GM18909 (cell line): ENCODE measurements around the gene DONSON.

ENCODE experiments used
- ATAC-seq: cut with Tn5 transposase; IDR thresholded peaks from one replicate; pipeline ENCODE4 v1.9.1; 2021; ENCODE audit warnings: mild to moderate bottlenecking; ENCODE audit not compliant: unreplicated experiment, poor library complexity

The DONSON gene

DNA sequence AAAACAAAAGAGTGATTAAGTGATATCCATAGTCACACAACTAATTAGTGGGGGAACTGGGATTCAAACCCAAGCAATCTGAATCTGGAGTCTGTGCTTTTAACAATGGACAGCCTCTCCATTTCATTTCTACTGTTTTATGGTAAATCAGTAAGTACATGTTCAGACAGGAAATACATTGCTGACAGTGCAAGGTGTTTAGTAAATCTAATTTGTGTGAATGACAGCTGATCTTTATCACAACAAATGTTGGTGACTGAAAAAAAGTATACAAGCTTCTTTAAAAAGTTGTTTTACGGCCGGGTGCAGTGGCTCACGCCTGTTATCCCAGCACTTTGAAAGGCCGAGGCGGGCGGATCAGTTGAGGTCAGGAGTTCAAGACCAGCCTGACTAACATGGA, 20.6 kb downstream of the DONSON start:
- no peak for ATAC-seq

DNA sequence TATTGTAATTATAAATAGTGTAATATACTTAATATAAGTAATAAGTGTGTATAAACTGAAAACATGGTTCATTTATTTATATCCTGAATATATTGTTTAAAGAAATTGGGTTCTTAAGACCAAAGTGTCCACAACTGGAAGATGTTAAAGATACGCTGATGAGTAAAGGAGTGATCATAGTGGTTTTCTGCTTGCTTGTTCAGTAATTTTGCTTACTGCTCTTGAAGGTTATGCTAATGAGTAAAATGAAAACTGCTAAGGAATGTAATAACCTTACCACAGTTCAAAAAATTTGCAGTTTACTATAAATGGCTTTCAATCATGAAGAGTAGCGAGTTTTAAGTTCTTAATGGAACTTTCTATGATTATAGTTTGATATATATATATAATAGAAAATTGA, 22.0 kb downstream of the DONSON start:
- no peak for ATAC-seq

DNA sequence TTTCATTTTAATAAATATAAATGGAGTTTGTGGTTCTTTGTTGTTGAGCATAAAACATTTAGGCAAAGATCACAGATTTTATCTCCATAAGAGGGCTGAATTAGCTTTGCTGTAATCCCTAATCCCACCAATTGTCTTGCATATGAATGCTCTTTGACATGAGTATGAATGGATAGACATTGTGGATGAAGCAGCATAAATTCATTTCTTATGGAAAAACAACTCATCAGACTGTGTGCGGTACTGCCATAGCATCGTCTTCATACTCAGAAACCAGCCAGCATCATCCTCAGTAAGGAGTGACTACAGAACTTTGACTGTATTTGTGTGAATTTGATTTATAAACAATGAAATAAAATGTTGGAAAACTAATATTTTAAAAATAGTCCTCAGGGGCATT, 26.1 kb downstream of the DONSON start:
- ATAC-seq, result no peak

DNA sequence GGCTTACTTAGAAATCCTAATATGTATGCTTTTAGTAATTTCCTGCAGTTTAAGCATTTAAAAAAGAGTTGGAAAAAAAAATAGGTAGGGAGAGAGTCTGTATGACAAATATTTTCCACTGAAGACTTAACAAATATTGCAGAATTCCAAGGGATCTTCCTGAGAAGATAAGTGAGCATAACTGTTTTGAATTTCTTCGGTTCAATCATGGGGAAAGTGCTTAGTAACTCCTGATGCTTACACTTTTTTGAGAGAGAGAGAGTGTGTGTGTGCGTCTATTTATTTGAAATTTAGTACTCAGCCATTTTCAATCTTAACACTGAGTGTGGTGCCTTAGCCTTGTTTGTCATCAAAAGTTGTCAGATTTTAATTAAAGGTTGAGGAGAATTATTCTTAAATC, 27.1 kb downstream of the DONSON start:
- ATAC-seq, result no peak

DNA sequence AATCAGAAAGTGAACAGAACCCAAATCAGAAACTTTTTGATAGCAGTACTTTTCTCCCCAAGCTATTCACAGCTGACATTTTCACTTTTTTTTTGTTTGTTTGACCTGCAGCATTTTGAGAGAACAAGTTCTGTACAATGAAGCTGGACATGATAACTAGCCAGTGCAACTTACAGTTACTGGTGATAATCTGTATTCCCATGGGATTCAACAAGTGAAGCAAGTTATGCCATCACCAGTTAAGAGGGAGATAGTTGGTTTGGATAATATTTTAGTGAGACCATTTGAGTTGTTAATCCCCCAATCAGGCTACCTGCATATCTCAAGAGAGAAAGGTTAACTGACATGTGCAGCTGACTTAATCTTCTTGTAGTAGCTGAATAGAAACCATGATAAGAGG, 27.5 kb downstream of the DONSON start:
- ATAC-seq, result no peak

DNA sequence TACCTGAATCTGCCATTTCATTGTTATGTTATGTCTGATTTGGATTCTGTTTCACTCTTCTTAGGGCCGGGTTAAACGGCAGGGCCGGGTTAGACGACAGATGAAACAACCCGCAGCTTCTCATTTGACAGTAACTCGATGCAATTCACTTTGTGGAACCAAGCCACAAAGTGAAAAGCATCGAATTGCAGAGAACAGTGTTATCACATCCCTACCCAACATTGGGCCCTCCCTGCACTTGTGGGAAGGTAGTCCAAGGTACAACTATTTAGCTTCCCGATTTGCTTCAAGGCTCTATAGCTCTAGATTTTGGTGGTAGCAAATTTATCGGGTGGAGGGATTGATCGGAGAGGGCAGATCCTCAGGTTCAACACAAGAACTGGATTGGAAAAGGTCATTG, 28.7 kb downstream of the DONSON start:
- no peak for ATAC-seq

DNA sequence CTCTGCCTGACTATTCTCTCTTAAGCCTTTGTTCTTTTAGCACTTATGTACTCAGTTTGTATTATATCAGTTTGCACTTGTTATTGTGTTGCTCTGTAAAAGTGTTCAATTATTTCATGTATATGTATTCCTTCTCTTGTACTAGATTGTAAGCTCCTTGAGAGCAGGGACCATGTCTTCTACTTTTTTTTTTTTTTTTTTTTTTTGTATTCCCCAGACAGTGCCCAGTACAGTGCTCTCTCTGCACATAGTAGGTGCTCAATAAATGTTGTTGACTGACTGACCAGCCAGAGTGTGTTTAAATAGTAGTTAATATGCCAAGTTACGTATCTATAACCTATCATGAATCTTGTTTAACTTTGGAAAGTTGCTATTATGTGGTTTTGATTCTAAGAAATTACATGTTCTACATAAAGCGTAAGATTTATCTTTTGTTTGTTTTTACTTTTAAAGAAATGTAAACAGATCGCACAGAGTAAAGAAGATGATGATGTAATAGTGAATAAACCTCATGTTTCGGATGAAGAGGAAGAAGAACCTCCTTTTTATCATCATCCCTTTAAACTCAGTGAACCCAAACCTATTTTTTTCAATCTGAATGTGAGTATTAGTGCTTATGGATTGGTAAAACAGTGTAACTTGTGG, 29.6 kb downstream of the DONSON start:
- ATAC-seq, result no peak

DNA sequence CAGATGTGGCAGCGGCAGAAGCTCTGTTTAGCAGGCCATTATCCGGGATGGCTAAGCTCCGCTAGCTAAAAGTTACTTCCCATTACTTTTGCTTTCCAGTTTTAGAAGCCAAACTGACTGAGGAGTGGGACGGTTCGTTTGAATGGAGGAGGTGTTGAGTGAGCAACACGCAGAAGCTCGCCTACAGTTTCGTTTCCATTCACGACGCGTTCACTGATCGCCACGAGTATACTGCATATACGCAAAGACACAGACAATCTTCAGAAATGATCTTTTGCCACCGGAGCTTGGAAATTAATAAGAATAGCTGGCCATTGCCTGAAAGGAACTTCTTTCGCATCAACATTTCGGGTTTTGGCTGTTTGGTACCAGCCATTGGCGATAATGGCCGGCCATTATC, 31.0 kb downstream of the DONSON start:
- no peak for ATAC-seq

DNA sequence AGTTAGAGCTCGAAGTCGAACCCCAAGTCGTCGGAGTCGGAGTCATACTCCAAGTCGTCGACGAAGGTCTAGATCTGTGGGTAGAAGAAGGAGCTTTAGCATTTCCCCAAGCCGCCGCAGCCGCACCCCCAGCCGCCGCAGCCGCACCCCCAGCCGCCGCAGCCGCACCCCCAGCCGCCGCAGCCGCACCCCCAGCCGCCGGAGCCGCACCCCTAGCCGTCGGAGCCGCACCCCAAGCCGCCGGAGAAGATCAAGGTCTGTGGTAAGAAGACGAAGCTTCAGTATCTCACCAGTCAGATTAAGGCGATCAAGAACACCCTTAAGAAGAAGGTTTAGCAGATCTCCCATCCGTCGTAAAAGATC, 33.5 kb downstream of the DONSON start:
- ATAC-seq, result no peak

DNA sequence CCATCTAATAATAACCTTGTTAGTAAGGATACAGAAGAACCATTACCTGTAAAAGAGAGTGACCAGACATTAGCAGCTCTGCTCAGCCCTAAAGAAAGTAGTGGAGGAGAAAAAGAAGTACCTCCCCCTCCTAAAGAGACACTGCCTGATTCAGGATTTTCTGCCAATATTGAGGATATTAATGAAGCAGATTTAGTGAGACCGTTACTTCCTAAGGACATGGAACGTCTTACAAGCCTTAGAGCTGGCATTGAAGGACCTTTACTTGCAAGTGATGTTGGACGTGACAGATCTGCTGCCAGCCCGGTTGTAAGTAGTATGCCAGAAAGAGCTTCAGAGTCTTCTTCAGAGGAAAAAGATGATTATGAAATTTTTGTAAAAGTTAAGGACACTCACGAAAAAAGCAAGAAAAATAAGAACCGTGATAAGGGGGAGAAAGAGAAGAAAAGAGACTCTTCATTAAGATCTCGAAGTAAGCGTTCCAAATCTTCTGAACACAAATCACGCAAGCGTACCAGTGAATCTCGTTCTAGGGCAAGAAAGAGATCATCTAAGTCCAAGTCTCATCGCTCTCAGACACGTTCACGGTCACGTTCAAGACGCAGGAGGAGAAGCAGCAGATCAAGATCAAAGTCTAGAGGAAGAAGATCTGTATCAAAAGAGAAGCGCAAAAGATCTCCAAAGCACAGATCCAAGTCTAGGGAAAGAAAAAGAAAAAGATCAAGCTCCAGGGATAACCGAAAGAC, 34.1 kb downstream of the DONSON start:
- no peak for ATAC-seq

DNA sequence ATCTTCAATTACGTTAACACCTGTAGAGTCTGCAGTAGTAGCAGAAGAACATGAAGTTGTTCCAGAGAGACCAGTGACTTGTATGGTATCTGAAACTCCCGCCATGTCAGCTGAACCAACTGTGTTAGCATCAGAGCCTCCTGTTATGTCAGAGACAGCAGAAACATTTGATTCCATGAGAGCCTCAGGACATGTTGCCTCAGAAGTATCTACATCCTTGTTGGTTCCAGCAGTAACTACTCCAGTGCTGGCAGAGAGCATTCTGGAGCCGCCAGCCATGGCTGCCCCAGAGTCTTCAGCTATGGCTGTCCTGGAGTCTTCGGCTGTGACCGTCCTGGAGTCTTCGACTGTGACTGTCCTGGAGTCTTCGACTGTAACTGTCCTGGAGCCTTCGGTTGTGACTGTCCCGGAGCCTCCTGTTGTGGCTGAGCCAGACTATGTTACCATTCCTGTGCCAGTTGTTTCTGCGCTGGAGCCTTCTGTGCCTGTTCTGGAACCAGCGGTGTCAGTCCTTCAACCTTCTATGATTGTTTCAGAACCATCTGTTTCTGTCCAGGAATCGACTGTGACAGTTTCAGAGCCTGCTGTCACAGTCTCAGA, 35.4 kb downstream of the DONSON start:
- ATAC-seq, result no peak

DNA sequence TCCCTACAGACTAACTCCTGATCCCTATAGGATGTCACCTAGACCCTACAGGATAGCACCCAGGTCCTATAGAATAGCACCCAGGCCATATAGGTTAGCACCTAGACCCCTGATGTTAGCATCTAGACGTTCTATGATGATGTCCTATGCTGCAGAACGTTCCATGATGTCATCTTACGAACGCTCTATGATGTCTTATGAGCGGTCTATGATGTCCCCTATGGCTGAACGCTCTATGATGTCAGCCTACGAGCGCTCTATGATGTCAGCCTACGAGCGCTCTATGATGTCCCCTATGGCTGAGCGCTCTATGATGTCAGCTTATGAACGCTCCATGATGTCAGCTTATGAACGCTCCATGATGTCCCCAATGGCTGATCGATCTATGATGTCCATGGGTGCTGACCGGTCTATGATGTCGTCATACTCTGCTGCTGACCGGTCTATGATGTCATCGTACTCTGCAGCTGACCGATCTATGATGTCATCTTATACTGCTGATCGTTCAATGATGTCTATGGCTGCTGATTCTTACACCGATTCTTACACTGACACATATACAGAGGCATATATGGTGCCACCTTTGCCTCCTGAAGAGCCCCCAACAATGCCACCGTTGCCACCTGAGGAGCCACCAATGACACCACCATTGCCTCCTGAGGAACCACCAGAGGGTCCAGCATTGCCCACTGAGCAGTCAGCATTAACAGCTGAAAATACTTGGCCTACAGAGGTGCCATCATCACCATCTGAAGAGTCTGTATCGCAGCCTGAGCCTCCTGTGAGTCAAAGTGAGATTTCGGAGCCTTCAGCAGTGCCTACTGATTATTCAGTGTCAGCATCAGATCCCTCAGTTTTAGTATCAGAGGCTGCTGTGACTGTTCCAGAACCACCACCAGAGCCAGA, 36.1 kb downstream of the DONSON start:
- ATAC-seq, result no peak

DNA sequence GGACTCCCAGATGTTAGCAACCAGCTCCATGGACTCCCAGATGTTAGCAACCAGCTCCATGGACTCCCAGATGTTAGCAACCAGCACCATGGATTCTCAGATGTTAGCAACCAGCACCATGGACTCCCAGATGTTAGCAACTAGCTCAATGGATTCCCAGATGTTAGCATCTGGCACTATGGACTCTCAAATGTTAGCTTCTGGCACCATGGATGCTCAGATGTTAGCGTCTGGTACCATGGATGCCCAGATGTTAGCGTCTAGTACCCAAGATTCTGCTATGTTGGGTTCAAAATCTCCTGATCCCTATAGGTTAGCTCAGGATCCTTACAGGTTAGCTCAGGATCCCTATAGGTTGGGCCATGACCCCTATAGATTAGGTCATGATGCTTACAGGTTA, 36.8 kb downstream of the DONSON start:
- no peak for ATAC-seq

DNA sequence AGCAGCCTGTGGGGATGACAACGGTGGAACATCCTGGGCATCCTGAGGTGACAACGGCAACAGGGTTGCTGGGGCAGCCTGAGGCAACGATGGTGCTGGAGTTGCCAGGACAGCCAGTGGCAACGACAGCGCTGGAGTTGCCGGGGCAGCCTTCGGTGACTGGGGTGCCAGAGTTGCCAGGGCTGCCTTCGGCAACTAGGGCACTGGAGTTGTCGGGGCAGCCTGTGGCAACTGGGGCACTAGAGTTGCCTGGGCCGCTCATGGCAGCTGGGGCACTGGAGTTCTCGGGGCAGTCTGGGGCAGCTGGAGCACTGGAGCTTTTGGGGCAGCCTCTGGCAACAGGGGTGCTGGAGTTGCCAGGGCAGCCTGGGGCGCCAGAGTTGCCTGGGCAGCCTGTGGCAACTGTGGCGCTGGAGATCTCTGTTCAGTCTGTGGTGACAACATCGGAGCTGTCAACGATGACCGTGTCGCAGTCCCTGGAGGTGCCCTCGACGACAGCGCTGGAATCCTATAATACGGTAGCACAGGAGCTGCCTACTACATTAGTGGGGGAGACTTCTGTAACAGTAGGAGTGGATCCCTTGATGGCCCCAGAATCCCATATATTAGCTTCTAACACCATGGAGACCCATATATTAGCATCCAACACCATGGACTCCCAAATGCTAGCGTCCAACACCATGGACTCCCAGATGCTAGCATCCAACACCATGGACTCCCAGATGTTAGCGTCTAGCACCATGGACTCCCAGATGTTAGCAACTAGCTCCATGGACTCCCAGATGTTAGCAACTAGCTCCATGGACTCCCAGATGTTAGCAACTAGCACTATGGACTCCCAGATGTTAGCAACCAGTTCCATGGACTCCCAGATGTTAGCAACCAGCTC, 37.5 kb downstream of the DONSON start:
- ATAC-seq, result no peak

DNA sequence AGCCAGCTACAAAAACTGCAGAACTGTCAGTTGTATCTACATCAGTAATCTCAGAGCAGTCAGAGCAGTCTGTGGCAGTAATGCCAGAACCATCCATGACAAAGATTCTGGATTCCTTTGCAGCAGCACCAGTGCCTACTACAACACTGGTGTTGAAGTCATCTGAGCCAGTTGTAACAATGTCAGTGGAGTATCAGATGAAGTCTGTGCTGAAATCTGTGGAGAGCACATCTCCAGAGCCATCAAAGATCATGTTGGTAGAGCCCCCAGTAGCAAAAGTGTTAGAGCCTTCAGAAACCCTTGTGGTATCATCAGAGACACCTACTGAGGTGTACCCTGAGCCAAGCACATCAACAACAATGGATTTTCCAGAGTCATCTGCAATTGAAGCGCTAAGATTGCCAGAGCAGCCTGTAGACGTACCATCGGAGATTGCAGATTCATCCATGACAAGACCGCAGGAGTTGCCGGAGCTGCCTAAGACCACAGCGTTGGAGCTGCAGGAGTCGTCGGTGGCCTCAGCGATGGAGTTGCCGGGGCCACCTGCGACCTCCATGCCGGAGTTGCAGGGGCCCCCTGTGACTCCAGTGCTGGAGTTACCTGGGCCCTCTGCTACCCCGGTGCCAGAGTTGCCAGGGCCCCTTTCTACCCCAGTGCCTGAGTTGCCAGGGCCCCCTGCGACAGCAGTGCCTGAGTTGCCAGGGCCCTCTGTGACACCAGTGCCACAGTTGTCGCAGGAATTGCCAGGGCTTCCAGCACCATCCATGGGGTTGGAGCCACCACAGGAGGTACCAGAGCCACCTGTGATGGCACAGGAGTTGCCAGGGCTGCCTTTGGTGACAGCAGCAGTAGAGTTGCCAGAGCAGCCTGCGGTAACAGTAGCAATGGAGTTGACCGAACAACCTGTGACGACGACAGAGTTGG, 38.4 kb downstream of the DONSON start:
- ATAC-seq, result no peak

DNA sequence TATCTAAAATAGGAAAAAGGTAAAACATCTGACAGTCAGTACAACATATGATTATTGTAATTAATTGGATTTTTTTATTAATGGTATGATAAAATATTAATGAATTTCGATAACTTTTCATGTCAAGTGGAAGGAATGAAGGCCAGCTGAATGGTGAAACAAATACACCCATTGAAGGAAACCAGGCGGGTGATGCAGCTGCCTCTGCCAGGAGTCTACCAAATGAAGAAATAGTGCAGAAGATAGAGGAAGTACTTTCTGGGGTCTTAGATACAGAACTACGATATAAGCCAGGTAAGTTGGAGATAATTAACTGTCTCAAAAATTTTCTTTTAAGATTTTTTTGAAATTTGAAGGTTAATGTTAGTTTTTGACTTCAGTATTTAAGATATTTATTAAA, 42.4 kb downstream of the DONSON start:
- ATAC-seq, result no peak

DNA sequence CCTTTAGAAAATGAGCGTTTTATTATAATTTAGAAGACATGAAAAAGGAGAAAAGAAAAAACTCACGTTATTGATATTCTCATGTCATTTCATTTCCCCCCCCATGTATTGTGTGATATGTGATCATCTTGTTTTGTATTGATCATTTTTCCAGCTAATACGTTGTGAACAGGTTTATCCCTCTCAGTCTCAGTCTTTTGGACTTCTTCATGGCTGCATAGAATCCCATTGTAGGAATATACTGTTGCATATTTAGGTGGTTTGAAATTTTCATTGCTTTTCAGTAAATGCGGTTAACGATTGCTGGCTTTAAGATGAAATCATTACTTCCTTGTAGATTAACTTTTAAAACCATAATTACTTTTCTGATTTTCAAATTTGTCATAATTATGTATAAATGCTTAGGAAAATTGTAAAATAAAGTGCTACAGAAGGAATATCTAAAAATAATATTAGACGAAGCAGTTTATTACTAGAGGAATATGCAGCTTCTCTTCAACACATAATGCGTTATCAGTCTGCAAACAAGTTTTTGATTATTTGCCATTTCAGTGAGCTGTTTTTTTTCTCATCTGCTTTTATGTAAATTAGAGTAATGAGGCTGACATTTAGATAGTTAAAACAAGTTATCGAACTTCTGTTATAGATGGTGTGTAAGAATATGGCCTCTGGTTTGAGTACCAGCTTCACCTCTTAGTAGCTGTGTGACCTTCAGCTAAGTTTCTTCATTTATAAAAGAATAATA, 43.9 kb downstream of the DONSON start:
- ATAC-seq, result no peak

DNA sequence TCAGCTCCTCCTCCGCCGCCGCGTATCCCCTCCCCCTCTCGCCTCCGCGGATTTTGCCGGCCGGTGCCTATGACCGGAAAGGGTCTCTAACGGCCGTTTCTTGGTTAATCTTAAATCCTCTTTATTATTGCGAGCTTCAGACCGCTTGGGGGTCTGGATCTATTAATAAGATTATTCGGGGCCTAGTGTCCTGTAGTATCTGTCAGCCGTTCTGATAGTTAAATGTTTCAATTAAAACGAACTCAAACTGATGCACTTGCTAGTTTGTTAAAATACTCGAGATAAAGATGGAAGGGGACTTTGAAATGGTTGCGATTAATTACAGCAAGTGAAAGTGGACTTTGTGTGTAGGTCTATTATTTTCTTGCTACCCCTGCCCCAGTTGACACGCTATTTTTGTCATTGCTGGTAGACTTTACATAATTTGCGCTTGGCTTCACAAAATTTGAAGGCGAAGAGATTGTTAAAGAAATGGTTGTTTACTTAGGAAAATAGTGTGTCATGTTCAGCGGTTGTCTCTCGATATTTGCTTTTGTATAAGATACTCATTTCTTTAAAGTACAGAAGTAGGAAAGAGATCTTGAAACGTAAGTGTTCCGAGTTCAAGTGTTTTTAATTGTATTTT, 44.9 kb downstream of the DONSON start:
- ATAC-seq, result no peak
